SK-N-SH treated with all-trans-retinoic acid at 6 μM for 48 hours (cell line): Measurements from ENCODE around the gene ATP10B.

ENCODE experiments used
- ATAC-seq: fragments of 200-7000 bp; cut with Tn5 transposase; 3 replicates; pipeline ENCODE4 v1.9.1; 2020; ENCODE audit warnings: mild to moderate bottlenecking, moderate library complexity
- ARNTL ChIP-seq: fragments of 450-650 bp; formaldehyde crosslinking; IDR thresholded peaks from 2 replicates; pipeline ENCODE4 v1.5.0; 2020; ENCODE audit warnings: low read depth, mild to moderate bottlenecking, moderate library complexity, borderline replicate concordance
- BACH2 ChIP-seq: fragments of 250-450 bp; sonication (Bioruptor Pico); IDR thresholded peaks from 2 replicates; pipeline ENCODE4 v1.9.0; 2021; ENCODE audit warnings: mild to moderate bottlenecking, borderline replicate concordance
- CREB5 ChIP-seq: fragments of 250-450 bp; sonication (Bioruptor Pico); IDR thresholded peaks from 2 replicates; pipeline ENCODE4 v1.5.1; 2020; ENCODE audit warnings: low read depth, mild to moderate bottlenecking, moderate library complexity
- CSRNP3 ChIP-seq: fragments of 250-450 bp; sonication (Bioruptor Pico); IDR thresholded peaks from 2 replicates; pipeline ENCODE4 v1.5.1; 2021; ENCODE audit warnings: mild to moderate bottlenecking, moderate library complexity
- ESRRG ChIP-seq: fragments of 250-450 bp; sonication (Bioruptor Pico); IDR thresholded peaks from 2 replicates; pipeline ENCODE4 v1.6.1; 2021; ENCODE audit warnings: mild to moderate bottlenecking
- GLIS3 ChIP-seq: fragments of 250-450 bp; sonication (Bioruptor Pico); IDR thresholded peaks from 2 replicates; pipeline ENCODE4 v1.5.0; 2020; ENCODE audit warnings: mild to moderate bottlenecking, moderate library complexity
- ISL1 ChIP-seq: fragments of 250-450 bp; sonication (Bioruptor Pico); IDR thresholded peaks from 2 replicates; pipeline ENCODE4 v2.1.2; 2022; ENCODE audit warnings: mild to moderate bottlenecking, moderate library complexity
- OSR1 ChIP-seq: fragments of 250-450 bp; sonication (Bioruptor Pico); IDR thresholded peaks from 2 replicates; pipeline ENCODE4 v1.8.0; 2022; ENCODE audit warnings: moderate library complexity, mild to moderate bottlenecking, inconsistent platforms
- PATZ1 ChIP-seq: fragments of 250-450 bp; sonication (Bioruptor Pico); IDR thresholded peaks from 2 replicates; pipeline ENCODE4 v1.8.0; 2020; ENCODE audit warnings: mild to moderate bottlenecking, moderate library complexity, borderline replicate concordance
- POU6F1 ChIP-seq: fragments of 250-450 bp; sonication (Bioruptor Pico); IDR thresholded peaks from 2 replicates; pipeline ENCODE4 v1.8.0; 2021; ENCODE audit warnings: low read depth, mild to moderate bottlenecking, moderate library complexity, borderline replicate concordance
- PPARA ChIP-seq: fragments of 250-450 bp; sonication (Bioruptor Pico); IDR thresholded peaks from 2 replicates; pipeline ENCODE4 v1.5.0; 2020; ENCODE audit warnings: mild to moderate bottlenecking, borderline replicate concordance
- RARB ChIP-seq: fragments of 250-450 bp; sonication (Bioruptor Pico); IDR thresholded peaks from 2 replicates; pipeline ENCODE4 v1.8.0; 2021; ENCODE audit warnings: mild to moderate bottlenecking, moderate library complexity
- SNAI2 ChIP-seq: fragments of 250-450 bp; sonication (Bioruptor Pico); IDR thresholded peaks from 2 replicates; pipeline ENCODE4 v1.5.0; 2020; ENCODE audit warnings: mild to moderate bottlenecking, moderate library complexity
- TCF4 ChIP-seq: fragments of 250-450 bp; sonication (Bioruptor Pico); IDR thresholded peaks from 2 replicates; pipeline ENCODE4 v1.8.0; 2021; ENCODE audit warnings: mild to moderate bottlenecking, moderate library complexity, borderline replicate concordance
- TOX ChIP-seq: fragments of 250-450 bp; sonication (Bioruptor Pico); IDR thresholded peaks from 2 replicates; pipeline ENCODE4 v1.8.0; 2021; ENCODE audit warnings: mild to moderate bottlenecking, moderate library complexity, borderline replicate concordance
- TSHZ2 ChIP-seq: fragments of 250-450 bp; sonication (Bioruptor Pico); IDR thresholded peaks from 2 replicates; pipeline ENCODE4 v1.5.0; 2020; ENCODE audit warnings: mild to moderate bottlenecking, moderate library complexity
- ZC3H10 ChIP-seq: fragments of 250-450 bp; sonication (Bioruptor Pico); IDR thresholded peaks from 2 replicates; pipeline ENCODE4 v1.5.1; 2021; ENCODE audit warnings: mild to moderate bottlenecking, moderate library complexity
- ZFP3 ChIP-seq: fragments of 250-450 bp; sonication (Bioruptor Pico); IDR thresholded peaks from 2 replicates; pipeline ENCODE4 v1.5.0; 2020; ENCODE audit warnings: mild to moderate bottlenecking, moderate library complexity
- ZFP30 ChIP-seq: fragments of 450-650 bp; formaldehyde crosslinking; IDR thresholded peaks from 2 replicates; pipeline ENCODE4 v1.5.0; 2022; ENCODE audit warnings: mild to moderate bottlenecking, moderate library complexity
- ZNF565 ChIP-seq: fragments of 450-650 bp; formaldehyde crosslinking; conservative IDR thresholded peaks from 2 replicates; pipeline ENCODE4 v1.5.0; 2020; ENCODE audit warnings: low read depth, mild to moderate bottlenecking, moderate library complexity
- ZNF70 ChIP-seq: fragments of 450-650 bp; formaldehyde crosslinking; IDR thresholded peaks from 2 replicates; pipeline ENCODE4 v1.5.0; 2020; ENCODE audit warnings: mild to moderate bottlenecking, moderate library complexity
- ZNF8 ChIP-seq: fragments of 450-650 bp; formaldehyde crosslinking; IDR thresholded peaks from 2 replicates; pipeline ENCODE4 v1.5.0; 2020; ENCODE audit warnings: mild to moderate bottlenecking, moderate library complexity

The ATP10B gene

GRCh38 chr5:160641405-160641804 is 210.6 kb downstream of the ATP10B start:
- no peak for TF ChIP-seq TSHZ2 (CRISPR knock-in tag)
- TF ChIP-seq ZNF8 (CRISPR knock-in tag) = no peak
- no peak for TF ChIP-seq ZC3H10
- no peak for TF ChIP-seq ZNF70 (CRISPR knock-in tag)
- TF ChIP-seq ESRRG (CRISPR knock-in tag) = no peak
- TF ChIP-seq TOX (CRISPR knock-in tag) = no peak
- TF ChIP-seq, all 23 proteins: peak for 0
- no peak for ATAC-seq

GRCh38 chr5:160640406-160640805 is 211.6 kb downstream of the ATP10B start:
- ATAC-seq = no peak

GRCh38 chr5:160638161-160638742 is 213.8 kb downstream of the ATP10B start:
- no peak for TF ChIP-seq ZFP3 (CRISPR knock-in tag)
- ATAC-seq = no peak

More at GRCh38 chr5:160640406-160640805, 211.6 kb downstream of the ATP10B start:
- TF ChIP-seq TSHZ2 (CRISPR knock-in tag) = no peak
- no peak for TF ChIP-seq ZNF8 (CRISPR knock-in tag)
- TF ChIP-seq CSRNP3 = no peak
- no peak for TF ChIP-seq ZFP3 (CRISPR knock-in tag)
- no peak for TF ChIP-seq ARNTL
- no peak for TF ChIP-seq RARB (CRISPR knock-in tag)
- TF ChIP-seq GLIS3 (CRISPR knock-in tag) = no peak
- no peak for TF ChIP-seq ZC3H10
- no peak for TF ChIP-seq TOX (CRISPR knock-in tag)
- TF ChIP-seq ZNF70 (CRISPR knock-in tag) = no peak
- TF ChIP-seq ZFP30 = no peak
- TF ChIP-seq BACH2 (CRISPR knock-in tag) = no peak
- TF ChIP-seq ISL1 = no peak
- no peak for TF ChIP-seq TCF4 (CRISPR knock-in tag)

GRCh38 chr5:160637357-160638090 is 214.5 kb downstream of the ATP10B start:
- TF ChIP-seq TCF4 (CRISPR knock-in tag) (no peak), ZC3H10 (no peak), ZNF565 (CRISPR knock-in tag) (no peak), POU6F1 (CRISPR knock-in tag) (no peak), OSR1 (CRISPR knock-in tag) (no peak), ISL1 (no peak), CREB5 (CRISPR knock-in tag) (no peak), ZNF70 (CRISPR knock-in tag) (no peak), ARNTL (no peak), PPARA (no peak), ESRRG (CRISPR knock-in tag) (no peak), PATZ1 (no peak), RARB (CRISPR knock-in tag) (no peak), SNAI2 (CRISPR knock-in tag) (no peak), TOX (CRISPR knock-in tag) (no peak), GLIS3 (CRISPR knock-in tag) (no peak)
- TF ChIP-seq, all 23 proteins: peak for 0
- ATAC-seq = no peak
